CD4-positive, alpha-beta memory T cell (primary cell): Measurements from ENCODE around the gene ASB1. TPM values are rescaled to one million over a fixed set of nuclear protein-coding genes. Genes with fewer than 3 reads are reported as not detected.

Experiments used
- CTCF ChIA-PET: fragments of 350-600 bp; sonication (Branson Sonifier 250); formaldehyde crosslinking; loops from one replicate; lab custom pipeline; 2021; ENCODE audit warnings: inconsistent platforms; ENCODE audit not compliant: partially characterized antibody; lab: Charles Lee
- POLR2A ChIA-PET: fragments of 350-600 bp; sonication (Branson Sonifier 250); formaldehyde crosslinking; loops from one replicate; lab custom pipeline; 2021; ENCODE audit not compliant: partially characterized antibody; lab: Charles Lee
- DNase-seq, 5 donors: peaks; one replicate each; pipeline versions ENCODE4 v3.0.0 to v3.0.0-alpha.2; 2020 to 2022; ENCODE audit warnings: mixed read lengths in 1 of 5
- H3K27ac ChIP-seq: one replicate; pipeline ENCODE4 v1.7.0; 2013; ENCODE audit warnings: low read depth, low read length
- H3K27me3 ChIP-seq: 2 replicates; pipeline ENCODE4 v1.7.0; 2013; ENCODE audit warnings: mild to moderate bottlenecking, low read length, moderate library complexity; ENCODE audit not compliant: insufficient read depth
- H3K36me3 ChIP-seq: 2 replicates; pipeline ENCODE4 v1.7.0; 2013; ENCODE audit warnings: mild to moderate bottlenecking, low read length, moderate library complexity; ENCODE audit not compliant: insufficient read depth
- H3K4me1 ChIP-seq: 2 replicates; pipeline ENCODE4 v1.7.0; 2013; ENCODE audit warnings: mild to moderate bottlenecking, low read length, moderate library complexity; ENCODE audit not compliant: insufficient read depth
- H3K4me3 ChIP-seq, 2 donors: one replicate each; pipeline ENCODE4 v1.7.0; 2013; ENCODE audit warnings: low read length in 2 of 2, mild to moderate bottlenecking in 1 of 2
- H3K9me3 ChIP-seq, 2 donors: one replicate each; pipeline ENCODE4 v1.7.0; 2013; ENCODE audit warnings: low read length in 2 of 2, control low read depth in 1 of 2; ENCODE audit not compliant: control insufficient read depth in 1 of 2
- H3K27ac Mint-ChIP-seq, 7 donors: one replicate each; pipeline ENCODE4 v1.8.0; 2020 to 2021; ENCODE audit warnings: mixed read lengths in 7 of 7, mild to moderate bottlenecking in 6 of 7, inconsistent platforms in 3 of 7, moderate library complexity in 3 of 7
- H3K27me3 Mint-ChIP-seq, 2 donors: one replicate each; pipeline ENCODE4 v1.8.0; 2020 to 2021; ENCODE audit warnings: mixed read lengths in 2 of 2
- H3K36me3 Mint-ChIP-seq, 2 donors: one replicate each; pipeline ENCODE4 v1.8.0; 2020 to 2021; ENCODE audit warnings: mixed read lengths in 2 of 2, inconsistent platforms in 1 of 2, mild to moderate bottlenecking in 1 of 2
- H3K4me1 Mint-ChIP-seq, 4 donors: one replicate each; pipeline ENCODE4 v1.8.0; 2020 to 2021; ENCODE audit warnings: mixed read lengths in 4 of 4, mild to moderate bottlenecking in 1 of 4
- H3K4me3 Mint-ChIP-seq, 8 donors: one replicate each; pipeline ENCODE4 v1.8.0; 2020 to 2021; ENCODE audit warnings: mixed read lengths in 8 of 8, mild to moderate bottlenecking in 7 of 8, moderate library complexity in 6 of 8, inconsistent platforms in 3 of 8
- H3K9me3 Mint-ChIP-seq, 8 donors: one replicate each; pipeline ENCODE4 v1.8.0; 2020 to 2021; ENCODE audit warnings: mixed read lengths in 8 of 8, mild to moderate bottlenecking in 5 of 8, inconsistent platforms in 3 of 8, moderate library complexity in 1 of 8
- intact Hi-C: fragments of 100-400 bp; cut with micrococcal nuclease; formaldehyde crosslinking; loops from one replicate; pipeline ENCODE4 v1.15.1; 2023
- polyA plus RNA-seq, 2 donors: library from polyadenylated mRNA; unstranded; fragments of 300-500 nt; fragmentation: Illumina TruSeq; gene quantifications; one replicate each; pipeline ENCODE4 v1.2.3, GENCODE V29; 2021
- total RNA-seq, 2 experiments: library from RNA; stranded (reverse); gene quantifications; one replicate each; pipeline ENCODE4 v1.2.3, GENCODE V29; 2021

Gene ASB1
- total and polyA plus RNA-seq, 4 experiments from 2014 or later: 19.5 to 48.4 (median 34.5) TPM

- Mint-ChIP-seq H3K4me1 (peaks cover 0 to 5% (median 2%) of the 10 kb centered on the region in 4 donors), H3K4me3 (no peak overlapping the region), H3K27ac (no peak overlapping the region), H3K36me3 (peaks cover 16 to 22% of the 10 kb centered on the region in 2 donors), H3K9me3 (peaks cover 0 to 42% (median 30%) of the 10 kb centered on the region in 8 donors), H3K27me3 (no peaks in the 10 kb centered on the region)
- H3K27me3 ChIP-seq: no peaks in the 10 kb centered on the region
- no peaks in the 10 kb centered on the region for H3K36me3 ChIP-seq
- DNase-seq: no peak
- intact Hi-C loops: no loop called here
- H3K27ac ChIP-seq: no peak overlapping the region
- peaks cover 0 to 5% of the 10 kb centered on the region in 2 donors for H3K9me3 ChIP-seq
- no peaks in the 10 kb centered on the region for H3K4me1 ChIP-seq
- CTCF ChIA-PET: interaction anchor here (1.2 to 4.7 kb wide), 3 partner anchors 97 to 110 kb away, joined by 3 to 40 read pairs (median 4); no protein-coding TSS in a partner anchor
- H3K4me3 ChIP-seq: no peak overlapping the region
- POLR2A ChIA-PET: no interaction called here
These were observed 41.1 kb downstream of the ASB1 start for GRCh38 chr2:238467792-238468191.

- Histone ChIP-seq H3K4me1 (no peaks in the 10 kb centered on the region), H3K9me3 (peaks cover 0 to 9% of the 10 kb centered on the region in 2 donors), H3K27me3 (no peaks in the 10 kb centered on the region), H3K4me3 (no peak overlapping the region), H3K36me3 (no peaks in the 10 kb centered on the region), H3K27ac (no peak overlapping the region)
- no peak overlapping the region for H3K4me3 Mint-ChIP-seq
- no peaks in the 10 kb centered on the region for H3K27me3 Mint-ChIP-seq
- ChIA-PET POLR2A (no interaction called here), CTCF (interaction anchor here (1.0 kb wide), 1 partner anchor 99 kb away, joined by 5 read pairs; no protein-coding TSS in a partner anchor)
- no peak for DNase-seq
- H3K4me1 Mint-ChIP-seq: peaks cover 0 to 8% (median under 1%) of the 10 kb centered on the region in 4 donors
- H3K36me3 Mint-ChIP-seq: peaks cover 21 to 33% of the 10 kb centered on the region in 2 donors
- no peak overlapping the region for H3K27ac Mint-ChIP-seq
- intact Hi-C loops: no loop called here
- peaks cover 0 to 55% (median 42%) of the 10 kb centered on the region in 8 donors for H3K9me3 Mint-ChIP-seq
These were observed 42.4 kb downstream of the ASB1 start for GRCh38 chr2:238469155-238469554.

- ChIA-PET POLR2A (no interaction called here), CTCF (interaction anchor here (1.1 to 2.2 kb wide), 2 partner anchors 8 to 12 kb away, joined by 8 to 10 read pairs; no protein-coding TSS in a partner anchor)
- peaks cover 19 to 36% of the 10 kb centered on the region in 2 donors for H3K36me3 Mint-ChIP-seq
- no peaks in the 10 kb centered on the region for H3K27me3 ChIP-seq
- H3K27me3 Mint-ChIP-seq: no peaks in the 10 kb centered on the region
- peaks cover 0 to 9% of the 10 kb centered on the region in 2 donors for H3K9me3 ChIP-seq
- H3K27ac Mint-ChIP-seq: no peak overlapping the region
- H3K27ac ChIP-seq: no peak overlapping the region
- H3K36me3 ChIP-seq: no peaks in the 10 kb centered on the region
- intact Hi-C loops: no loop called here
- no peaks in the 10 kb centered on the region for H3K4me1 ChIP-seq
- no peak overlapping the region for H3K4me3 ChIP-seq
- H3K9me3 Mint-ChIP-seq: peaks cover 0 to 68% (median 52%) of the 10 kb centered on the region in 8 donors
- H3K4me3 Mint-ChIP-seq: no peak overlapping the region
- no peak for DNase-seq
- peaks cover 0 to 8% (median under 1%) of the 10 kb centered on the region in 4 donors for H3K4me1 Mint-ChIP-seq
These were observed 46.3 kb downstream of the ASB1 start for GRCh38 chr2:238473014-238473413.

GRCh38 chr2:238473523-238473922 is 46.8 kb downstream of the ASB1 start:
- Mint-ChIP-seq H3K4me1 (peaks cover 0 to 8% (median under 1%) of the 10 kb centered on the region in 4 donors), H3K27me3 (no peaks in the 10 kb centered on the region), H3K36me3 (peaks cover 22 to 36% of the 10 kb centered on the region in 2 donors), H3K27ac (no peak overlapping the region), H3K4me3 (no peak overlapping the region), H3K9me3 (peaks cover 2 to 72% (median 55%) of the 10 kb centered on the region in 8 donors)
- ChIA-PET CTCF (interaction anchor here (1.1 to 2.2 kb wide), 2 partner anchors 9 to 13 kb away, joined by 8 to 10 read pairs; no protein-coding TSS in a partner anchor), POLR2A (no interaction called here)
- H3K27ac ChIP-seq: no peak overlapping the region
- H3K4me1 ChIP-seq: no peaks in the 10 kb centered on the region
- intact Hi-C loops: no loop called here
- H3K4me3 ChIP-seq: no peak overlapping the region
- H3K27me3 ChIP-seq: no peaks in the 10 kb centered on the region
- DNase-seq: no peak
- H3K36me3 ChIP-seq: no peaks in the 10 kb centered on the region
- H3K9me3 ChIP-seq: peaks cover 0 to 9% of the 10 kb centered on the region in 2 donors

GRCh38 chr2:238475034-238475433 is 48.3 kb downstream of the ASB1 start:
- H3K27ac ChIP-seq: no peak overlapping the region

GRCh38 chr2:238475566-238475965 is 48.8 kb downstream of the ASB1 start:
- ChIA-PET POLR2A (no interaction called here), CTCF (no interaction called here)
- H3K27ac ChIP-seq: no peak overlapping the region
- H3K4me3 ChIP-seq: no peak overlapping the region
- no peaks in the 10 kb centered on the region for H3K4me1 ChIP-seq
- no peaks in the 10 kb centered on the region for H3K27me3 ChIP-seq
- no peaks in the 10 kb centered on the region for H3K36me3 ChIP-seq
- Mint-ChIP-seq H3K4me3 (no peak overlapping the region), H3K4me1 (peaks cover 0 to 8% (median under 1%) of the 10 kb centered on the region in 4 donors), H3K36me3 (peaks cover 19 to 26% of the 10 kb centered on the region in 2 donors), H3K9me3 (peaks cover 4 to 74% (median 50%) of the 10 kb centered on the region in 8 donors), H3K27ac (no peak overlapping the region), H3K27me3 (no peaks in the 10 kb centered on the region)
- intact Hi-C loops: no loop called here
- peaks cover 0 to 4% of the 10 kb centered on the region in 2 donors for H3K9me3 ChIP-seq
- no peak for DNase-seq

More at GRCh38 chr2:238475034-238475433, 48.3 kb downstream of the ASB1 start:
- Histone ChIP-seq H3K4me3 (no peak overlapping the region), H3K9me3 (peaks cover 0 to 6% of the 10 kb centered on the region in 2 donors), H3K27me3 (no peaks in the 10 kb centered on the region), H3K36me3 (no peaks in the 10 kb centered on the region), H3K4me1 (no peaks in the 10 kb centered on the region)
- Mint-ChIP-seq H3K36me3 (peaks cover 17 to 26% of the 10 kb centered on the region in 2 donors), H3K27ac (no peak overlapping the region), H3K27me3 (no peaks in the 10 kb centered on the region), H3K9me3 (peaks cover 2 to 74% (median 49%) of the 10 kb centered on the region in 8 donors), H3K4me1 (peaks cover 0 to 8% (median under 1%) of the 10 kb centered on the region in 4 donors), H3K4me3 (no peak overlapping the region)
- ChIA-PET CTCF (interaction anchor here (2.2 kb wide), 1 partner anchor 14 kb away, joined by 8 read pairs; no protein-coding TSS in a partner anchor), POLR2A (no interaction called here)
- no peak for DNase-seq
- intact Hi-C loops: no loop called here

GRCh38 chr2:238476258-238476657 is 49.5 kb downstream of the ASB1 start:
- no peak overlapping the region for H3K27ac ChIP-seq
- H3K27me3 Mint-ChIP-seq: no peaks in the 10 kb centered on the region
- no peak overlapping the region for H3K4me3 ChIP-seq
- no peak overlapping the region for H3K4me3 Mint-ChIP-seq
- intact Hi-C loops: no loop called here
- H3K36me3 ChIP-seq: no peaks in the 10 kb centered on the region
- peaks cover 16 to 27% of the 10 kb centered on the region in 2 donors for H3K36me3 Mint-ChIP-seq
- no peak for DNase-seq
- no peaks in the 10 kb centered on the region for H3K27me3 ChIP-seq
- POLR2A ChIA-PET: no interaction called here
- peaks cover 0 to 4% of the 10 kb centered on the region in 2 donors for H3K9me3 ChIP-seq
- peaks cover 0 to 8% (median under 1%) of the 10 kb centered on the region in 4 donors for H3K4me1 Mint-ChIP-seq
- H3K4me1 ChIP-seq: no peaks in the 10 kb centered on the region
- peaks cover 4 to 71% (median 49%) of the 10 kb centered on the region in 8 donors for H3K9me3 Mint-ChIP-seq
- CTCF ChIA-PET: interaction anchor here (1.3 kb wide), 1 partner anchor 10 kb away, joined by 3 read pairs; no protein-coding TSS in a partner anchor
- no peak overlapping the region for H3K27ac Mint-ChIP-seq
